GM19238 (cell line): ENCODE data around the gene GLT8D1.

Source experiments
- DNase-seq: peaks from one replicate; pipeline ENCODE4 v3.0.0; 2011; ENCODE audit warnings: low spot score; ENCODE audit not compliant: insufficient read length

GLT8D1 gene

DNA sequence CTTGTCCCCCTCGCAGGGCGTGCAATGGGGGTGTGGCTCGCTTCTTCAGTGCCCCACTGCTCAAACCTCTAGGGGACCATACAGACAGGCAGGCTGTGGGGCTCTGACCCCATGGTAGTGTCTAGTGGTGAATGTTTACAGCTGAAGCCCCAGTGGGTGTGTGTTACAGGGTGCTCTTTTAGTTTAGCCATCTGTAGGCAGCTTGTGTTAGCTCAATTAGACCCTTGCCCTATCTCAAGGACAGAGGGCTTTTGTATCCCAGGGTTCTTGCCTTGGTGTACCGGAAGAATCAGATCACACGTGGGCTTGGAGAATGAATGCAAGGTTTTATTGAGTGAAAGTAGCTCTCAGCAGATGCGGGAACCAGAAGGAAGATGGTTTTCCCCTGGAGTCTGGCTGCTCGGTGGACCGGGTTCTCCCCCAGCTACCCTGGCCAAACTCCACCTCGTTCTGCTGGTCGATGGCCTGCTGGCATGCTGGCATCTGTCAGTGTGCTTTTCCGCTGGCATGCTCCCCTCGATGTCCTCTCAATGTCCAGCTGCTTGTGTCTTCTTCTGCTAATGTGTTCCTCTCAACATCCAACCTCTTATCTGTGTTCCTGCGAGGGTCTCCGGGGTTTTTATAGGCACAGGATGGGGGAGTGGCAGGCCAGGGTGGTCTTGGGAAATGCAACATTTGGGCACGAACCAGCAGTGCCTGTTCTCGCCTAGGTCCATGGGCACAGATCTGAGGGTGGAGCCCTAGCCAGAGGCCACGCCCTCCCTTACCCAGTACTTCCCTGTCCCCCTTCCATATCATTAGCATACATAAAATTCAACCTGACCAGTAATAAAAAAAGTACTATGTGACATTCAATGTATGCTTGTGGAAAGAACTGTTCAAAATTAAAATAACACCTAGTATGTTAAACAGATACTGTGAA lies 7.0 kb upstream of the GLT8D1 start:
- no peak for DNase-seq

DNA sequence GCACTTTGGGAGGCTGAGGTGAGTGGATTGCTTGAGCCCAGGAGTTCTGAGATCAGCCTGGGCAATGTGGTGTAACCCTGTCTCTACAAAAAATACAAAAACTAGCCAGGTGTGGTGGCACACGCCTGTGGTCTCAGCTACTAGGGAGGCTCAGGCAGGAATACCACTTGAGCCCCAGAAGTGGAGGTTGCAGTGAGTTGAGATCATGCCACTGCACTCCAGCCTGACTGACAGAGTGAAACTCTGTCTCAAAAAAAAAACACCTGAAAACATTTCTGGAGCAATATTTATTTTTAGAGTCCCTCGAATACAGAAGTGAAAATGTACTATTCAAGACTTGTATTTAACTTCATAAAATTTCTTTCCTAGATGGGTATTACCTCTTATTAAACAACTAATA lies 4.9 kb upstream of the GLT8D1 start:
- no peak for DNase-seq

DNA sequence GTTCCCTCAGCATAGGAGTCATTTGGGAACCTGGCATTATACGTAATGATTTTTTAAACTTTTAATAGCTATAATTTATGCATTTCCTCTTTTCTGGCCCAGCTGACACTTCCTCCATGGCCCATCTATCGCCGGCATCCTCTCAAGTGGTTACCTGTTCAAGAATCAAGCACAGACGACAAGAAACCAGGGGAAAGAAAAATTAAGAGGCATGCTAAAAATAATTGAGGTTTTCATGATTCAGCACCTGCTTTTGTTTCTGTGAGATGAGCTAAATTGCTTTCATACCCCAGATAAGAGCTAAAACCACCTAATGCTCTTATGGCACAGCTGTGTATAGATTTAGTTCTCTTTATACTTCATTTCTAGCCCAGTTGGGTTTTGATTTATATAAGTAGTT lies 2.0 kb upstream of the GLT8D1 start:
- no peak for DNase-seq

DNA sequence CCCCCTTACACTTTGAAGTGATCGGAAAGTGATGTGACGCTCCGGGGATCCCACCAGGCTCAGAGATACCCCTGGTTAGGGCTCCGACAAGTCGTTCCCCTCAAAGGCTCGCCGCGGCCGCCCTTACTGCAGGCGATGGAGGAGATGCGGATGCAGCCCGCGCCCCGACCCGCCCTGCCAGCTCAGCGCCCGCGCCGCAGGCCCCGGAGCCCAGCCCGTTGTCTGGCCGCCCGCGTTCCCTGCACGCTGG lies 228 bp downstream of the GLT8D1 start:
- no peak for DNase-seq

GRCh38 chr3:52704611-52705437 lies 767 bp downstream of the GLT8D1 start:
- no peak for DNase-seq

GRCh38 chr3:52703341-52703740 lies 2.2 kb downstream of the GLT8D1 start:
- no peak for DNase-seq

- no peak for DNase-seq
These were observed 8.0 kb downstream of the GLT8D1 start for GRCh38 chr3:52697632-52697965.

- no peak for DNase-seq
These were observed 8.6 kb downstream of the GLT8D1 start for GRCh38 chr3:52696830-52697631.

GRCh38 chr3:52695798-52696671 lies 9.6 kb downstream of the GLT8D1 start:
- DNase-seq: no peak

DNA sequence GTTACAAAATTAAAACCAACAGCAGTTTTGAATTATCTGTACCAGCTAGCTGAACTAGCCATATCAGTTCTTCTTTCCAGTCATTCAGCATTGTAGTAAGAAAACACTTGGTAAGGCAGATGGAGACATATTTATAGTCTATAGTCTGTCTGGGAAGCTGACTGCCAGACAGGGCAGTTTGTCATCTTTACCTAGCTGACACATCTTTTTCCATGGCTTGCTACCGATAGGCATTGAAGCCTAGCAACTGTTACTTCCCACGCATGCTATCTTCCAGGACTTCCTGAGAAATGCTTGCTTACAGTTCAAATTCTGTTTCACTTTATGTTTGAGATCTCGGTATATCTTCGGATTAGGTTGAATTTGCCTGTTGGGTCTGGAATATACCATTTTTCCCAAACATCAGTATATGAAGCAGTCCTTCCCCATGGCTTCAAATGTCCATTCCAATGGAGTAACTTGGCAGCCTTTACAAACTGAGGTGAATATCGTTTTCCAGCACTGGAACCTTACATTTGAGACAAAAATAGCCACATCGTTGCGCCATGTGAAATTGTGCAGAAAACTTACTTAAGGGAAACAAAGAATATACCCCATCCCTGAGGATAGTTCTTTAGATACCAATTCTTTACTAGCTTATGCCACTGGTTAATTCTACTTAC lies 10.9 kb downstream of the GLT8D1 start:
- DNase-seq: no peak

GRCh38 chr3:52693071-52693470 lies 12.5 kb downstream of the GLT8D1 start:
- no peak for DNase-seq

DNA sequence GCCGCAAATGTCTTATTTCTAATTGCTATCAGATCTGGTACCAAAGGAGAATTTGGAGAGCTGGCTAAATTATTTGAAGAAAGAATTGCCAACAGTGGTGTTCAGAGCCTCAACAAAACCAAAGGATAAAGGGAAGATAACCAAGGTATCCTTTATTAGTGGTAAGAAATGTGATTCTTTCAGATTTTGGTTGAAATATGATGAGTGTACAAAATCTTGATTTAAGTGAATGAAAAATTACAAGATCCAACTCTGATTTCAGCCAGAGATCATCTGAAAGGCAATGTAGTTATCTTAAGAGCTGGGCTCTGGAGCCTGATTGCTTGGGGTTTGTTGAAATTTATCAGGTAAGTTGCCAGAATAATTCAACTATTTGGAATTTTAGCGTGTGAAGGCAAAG lies 15.0 kb downstream of the GLT8D1 start:
- no peak for DNase-seq

DNA sequence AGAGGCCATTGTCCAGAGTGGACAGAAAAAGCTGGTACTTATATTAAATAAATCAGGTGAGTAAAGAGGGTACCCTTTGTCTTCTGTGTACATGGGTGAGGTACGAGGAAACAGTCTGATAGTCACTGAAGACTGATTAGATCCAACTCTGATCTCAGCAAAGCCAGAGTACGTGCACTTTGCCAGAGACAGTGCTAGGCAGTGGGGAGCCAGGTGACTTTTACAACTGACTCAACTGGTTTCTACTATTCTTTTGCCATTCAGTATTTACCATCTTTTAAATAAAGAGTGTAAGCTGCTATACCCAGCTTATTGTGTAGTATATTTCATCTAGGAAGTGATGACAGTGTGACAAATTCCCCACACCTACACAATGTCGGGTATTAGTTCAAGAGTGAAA lies 16.4 kb downstream of the GLT8D1 start:
- no peak for DNase-seq

DNA sequence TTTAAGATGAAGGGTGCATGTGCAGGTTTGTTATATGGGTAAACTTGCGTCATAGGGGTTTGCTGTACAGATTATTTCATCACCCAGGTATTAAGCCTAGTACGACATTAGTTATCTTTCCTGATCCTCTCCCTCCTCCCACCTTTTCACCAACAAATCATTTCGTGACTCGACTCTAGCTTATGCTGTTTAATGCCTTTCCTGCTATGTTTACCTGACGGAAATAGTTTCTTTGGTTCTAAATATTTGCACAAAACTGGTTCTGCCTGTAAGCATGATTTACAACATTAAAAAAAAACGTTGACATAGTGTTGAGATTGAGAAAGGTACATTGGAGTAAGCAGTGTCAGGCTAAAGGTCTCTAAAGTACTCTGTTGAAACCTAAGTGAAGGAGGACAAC lies 17.3 kb downstream of the GLT8D1 start:
- no peak for DNase-seq

- DNase-seq: peak; percentile 80
These were observed 19.6 kb downstream of the GLT8D1 start, which contains the start of the genes GNL3 and PBRM1 for GRCh38 chr3:52685709-52686691. Gene GNL3 (plus strand): TSS chr3:52686032. CDS start chr3:52686093, 61 bp downstream. Gene PBRM1 (minus strand): TSS chr3:52685913.

DNA sequence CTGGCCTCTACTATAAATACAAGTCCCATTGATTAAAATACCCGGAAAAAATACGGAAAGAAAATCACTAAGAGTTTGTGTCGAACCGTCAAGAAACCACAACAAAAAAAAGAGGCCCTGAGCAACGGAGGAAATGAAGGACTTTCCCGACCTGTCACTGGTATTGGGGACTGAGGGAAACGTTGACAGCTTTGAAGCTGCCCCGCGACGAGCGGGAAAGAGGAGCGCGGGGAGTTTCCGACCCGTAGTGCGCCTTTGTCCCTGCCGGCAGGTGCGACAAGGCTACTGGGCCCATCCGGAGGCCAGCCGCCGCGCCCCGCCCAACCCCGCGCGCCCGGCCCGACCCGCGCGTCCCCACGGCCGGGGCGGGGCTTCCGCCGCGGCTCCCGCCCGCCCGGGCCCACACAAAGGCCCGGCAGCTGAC lies 20.3 kb downstream of the GLT8D1 start:
- DNase-seq: peak; percentile 87

DNA sequence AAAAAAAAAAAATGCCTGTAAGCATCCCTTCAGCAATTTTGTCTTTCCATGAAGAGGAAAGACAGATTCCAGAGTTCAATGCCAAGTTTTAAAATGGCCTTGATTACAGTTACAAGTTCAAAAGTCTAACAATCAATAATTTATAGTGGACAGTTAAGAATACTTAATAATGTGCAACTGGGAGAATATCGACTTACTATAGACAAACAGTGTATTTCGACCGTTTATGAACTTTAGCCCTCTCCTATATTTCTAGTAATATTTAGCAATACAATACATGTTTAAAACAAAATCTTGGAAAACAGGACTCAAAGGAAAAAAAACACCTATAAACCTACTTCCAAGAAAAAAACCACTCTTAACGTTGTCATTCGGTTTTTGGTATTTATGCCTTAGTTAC lies 21.4 kb downstream of the GLT8D1 start:
- DNase-seq: no peak

- no peak for DNase-seq
These were observed 22.0 kb downstream of the GLT8D1 start for GRCh38 chr3:52683611-52684010.

DNA sequence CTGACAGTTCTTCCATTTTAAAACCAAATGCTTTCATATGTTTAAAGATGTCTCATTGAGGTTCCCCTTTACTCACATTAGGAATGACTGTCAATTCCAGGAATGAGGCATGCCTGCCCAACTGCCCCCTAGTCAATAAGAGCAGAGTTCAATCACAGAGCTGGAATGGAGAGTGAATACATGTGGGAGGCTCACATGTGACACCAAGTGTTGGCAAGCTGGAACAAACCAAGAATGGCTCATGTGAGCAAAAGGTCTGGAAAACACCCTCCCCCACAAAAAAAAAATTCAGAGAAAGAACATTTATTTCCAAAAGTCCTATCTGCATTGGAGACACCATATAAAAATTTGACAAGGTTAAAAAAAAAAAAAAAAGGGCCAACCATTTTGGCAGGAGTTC lies 23.6 kb downstream of the GLT8D1 start:
- DNase-seq: no peak
